Measurements from ENCODE around the gene HOXB6.
A peak's percentile ranks its signal among the peaks of the same experiment; 100 is the strongest.

The HOXB6 gene

GRCh38 chr17:48564188-48565021, 40.4 kb downstream of the HOXB6 start:
- TF ChIP-seq, protein P1, sequence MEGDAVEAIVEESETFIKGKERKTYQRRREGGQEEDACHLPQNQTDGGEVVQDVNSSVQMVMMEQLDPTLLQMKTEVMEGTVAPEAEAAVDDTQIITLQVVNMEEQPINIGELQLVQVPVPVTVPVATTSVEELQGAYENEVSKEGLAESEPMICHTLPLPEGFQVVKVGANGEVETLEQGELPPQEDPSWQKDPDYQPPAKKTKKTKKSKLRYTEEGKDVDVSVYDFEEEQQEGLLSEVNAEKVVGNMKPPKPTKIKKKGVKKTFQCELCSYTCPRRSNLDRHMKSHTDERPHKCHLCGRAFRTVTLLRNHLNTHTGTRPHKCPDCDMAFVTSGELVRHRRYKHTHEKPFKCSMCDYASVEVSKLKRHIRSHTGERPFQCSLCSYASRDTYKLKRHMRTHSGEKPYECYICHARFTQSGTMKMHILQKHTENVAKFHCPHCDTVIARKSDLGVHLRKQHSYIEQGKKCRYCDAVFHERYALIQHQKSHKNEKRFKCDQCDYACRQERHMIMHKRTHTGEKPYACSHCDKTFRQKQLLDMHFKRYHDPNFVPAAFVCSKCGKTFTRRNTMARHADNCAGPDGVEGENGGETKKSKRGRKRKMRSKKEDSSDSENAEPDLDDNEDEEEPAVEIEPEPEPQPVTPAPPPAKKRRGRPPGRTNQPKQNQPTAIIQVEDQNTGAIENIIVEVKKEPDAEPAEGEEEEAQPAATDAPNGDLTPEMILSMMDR (IDR thresholded peaks at IDR 0.05): no peak
- DNase-seq: no peak
- Histone ChIP-seq H3K27me3 (peaks cover 0 to 11% of the 10 kb centered on the region in 2 donors), H3K4me3 (peak overlapping the region; percentile 37 to 62), H3K36me3 (no peaks in the 10 kb centered on the region), H3K4me1 (peaks cover 0 to 24% (median 12%) of the 10 kb centered on the region in 4 donors), H3K27ac (peak overlapping the region in 1 of 2 donors; percentile 53), H3K9me3 (no peaks in the 10 kb centered on the region)
- intact Hi-C loops (cut with DNase I; ENCODE audit: low total_unique reads): no loop called here

GRCh38 chr17:48563867-48564187, 41.0 kb downstream of the HOXB6 start:
- TF ChIP-seq, protein P1 (IDR thresholded peaks at IDR 0.05): no peak
- H3K4me1 ChIP-seq: peaks cover 0 to 24% (median 12%) of the 10 kb centered on the region in 4 donors
- peak overlapping the region in 1 of 2 donors; percentile 53 for H3K27ac ChIP-seq
- no peaks in the 10 kb centered on the region for H3K9me3 ChIP-seq
- no peak for DNase-seq
- intact Hi-C loops (cut with DNase I; ENCODE audit: low total_unique reads): no loop called here
- H3K36me3 ChIP-seq: no peaks in the 10 kb centered on the region
- peak overlapping the region; percentile 37 to 62 for H3K4me3 ChIP-seq
- H3K27me3 ChIP-seq: peaks cover 0 to 11% of the 10 kb centered on the region in 2 donors

DNA sequence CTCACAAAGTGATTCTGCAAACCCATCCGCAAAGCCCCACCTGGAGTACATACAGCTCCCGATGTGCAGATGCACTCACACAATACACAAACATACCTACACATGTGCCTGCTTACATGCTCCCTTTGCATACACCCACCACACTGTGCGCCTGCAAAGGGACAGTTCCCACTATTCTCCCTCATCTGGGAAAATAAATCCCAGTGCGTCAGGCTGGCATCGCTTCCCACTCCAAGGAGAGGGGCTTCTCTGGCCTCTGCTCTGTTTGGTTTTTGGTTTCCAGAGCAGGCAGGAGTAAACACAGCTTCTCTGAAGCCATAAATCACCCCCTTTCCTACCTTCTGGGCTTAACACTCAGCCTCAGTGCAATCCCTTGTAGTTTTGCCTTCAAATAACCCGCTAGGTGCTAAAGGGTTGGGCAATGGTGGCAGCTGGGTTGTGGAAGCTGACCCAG, 41.4 kb downstream of the HOXB6 start:
- intact Hi-C loops (cut with DNase I; ENCODE audit: low total_unique reads): no loop called here
- Histone ChIP-seq H3K36me3 (no peaks in the 10 kb centered on the region), H3K9me3 (no peaks in the 10 kb centered on the region), H3K4me3 (peak overlapping the region; percentile 37 to 62), H3K4me1 (peaks cover 0 to 24% (median 12%) of the 10 kb centered on the region in 4 donors), H3K27ac (peak overlapping the region in 1 of 2 donors; percentile 53), H3K27me3 (peaks cover 0 to 11% of the 10 kb centered on the region in 2 donors)
- no peak for DNase-seq
- TF ChIP-seq, protein P1 (IDR thresholded peaks at IDR 0.05): no peak

GRCh38 chr17:48562934-48563333, 41.9 kb downstream of the HOXB6 start:
- intact Hi-C loops (cut with DNase I; ENCODE audit: low total_unique reads): no loop called here
- H3K27ac ChIP-seq: no peak overlapping the region

GRCh38 chr17:48561884-48562810, 42.6 kb downstream of the HOXB6 start:
- TF ChIP-seq, protein P1 (IDR thresholded peaks at IDR 0.05): no peak
- Histone ChIP-seq H3K36me3 (no peaks in the 10 kb centered on the region), H3K4me3 (no peak overlapping the region), H3K27ac (no peak overlapping the region), H3K27me3 (peaks cover 0 to 10% of the 10 kb centered on the region in 2 donors), H3K4me1 (peaks cover 0 to 25% (median 15%) of the 10 kb centered on the region in 4 donors), H3K9me3 (no peaks in the 10 kb centered on the region)
- DNase-seq: no peak
- intact Hi-C loops (cut with DNase I; ENCODE audit: low total_unique reads): no loop called here

More at GRCh38 chr17:48562934-48563333, 41.9 kb downstream of the HOXB6 start:
- peaks cover 0 to 24% (median 12%) of the 10 kb centered on the region in 4 donors for H3K4me1 ChIP-seq
- no peak for DNase-seq
- H3K27me3 ChIP-seq: peaks cover 0 to 11% of the 10 kb centered on the region in 2 donors
- H3K36me3 ChIP-seq: no peaks in the 10 kb centered on the region
- H3K4me3 ChIP-seq: no peak overlapping the region
- TF ChIP-seq, protein P1 (IDR thresholded peaks at IDR 0.05): no peak
- no peaks in the 10 kb centered on the region for H3K9me3 ChIP-seq
